Measurements from ENCODE around the gene GHRH. TPM values are rescaled to one million over a fixed set of nuclear protein-coding genes. Genes with fewer than 3 reads are reported as not detected.

The GHRH gene
- total and polyA plus RNA-seq, 2 donors (not counting 1 experiment from before 2014, with no cell fraction given), result not detected

GRCh38 chr20:37291724-37292126, 30.1 kb upstream of the GHRH start:
- peaks cover 48% of the 10 kb centered on the region for H3K4me1 Mint-ChIP-seq
- no peaks in the 10 kb centered on the region for H3K9me3 Mint-ChIP-seq (ENCODE audit: insufficient read depth)
- CTCF ChIA-PET, result interaction anchor here (1.3 kb wide), 1 partner anchor 20 kb away, joined by 3 read pairs; no protein-coding TSS in a partner anchor
- intact Hi-C loops (cut with micrococcal nuclease), result loop anchor here (5.0 to 10.0 kb wide), 2 partner anchors 56 to 743 kb away; partner anchors contain the start of genes RPRD1B, SRC and TTI1
- Histone ChIP-seq H3K9ac (ENCODE audit: low read length) (no peak overlapping the region), H2AFZ (ENCODE audit: insufficient read depth, low read depth, low read length, poor library complexity, severe bottlenecking) (no peak overlapping the region), H3K27ac (ENCODE audit: low read length in 2 of 2) (no peak overlapping the region), H3K79me2 (ENCODE audit: control insufficient read depth, insufficient read depth, low read length) (peaks cover 81% of the 10 kb centered on the region), H3K36me3 (replicated peaks in 1 of 2; ENCODE audit: control extremely low read depth in 1 of 2, control insufficient read depth in 1 of 2, extremely low read depth in 1 of 2, insufficient read depth in 2 of 2, low read length in 1 of 2) (peaks cover 8 to 26% of the 10 kb centered on the region in 2 experiments), H3K4me2 (replicated peaks; ENCODE audit: low read depth, low read length, poor library complexity, severe bottlenecking) (no peak overlapping the region), H4K20me1 (ENCODE audit: control insufficient read depth, insufficient read depth, low read length, poor library complexity, severe bottlenecking) (peaks cover 16% of the 10 kb centered on the region), H3K27me3 (replicated peaks in 1 of 4; ENCODE audit: control extremely low read depth in 1 of 4, control insufficient read depth in 3 of 4, insufficient read depth in 4 of 4, low read length in 3 of 4) (no peaks in the 10 kb centered on the region), H3K4me1 (ENCODE audit: control insufficient read depth in 2 of 2, insufficient read depth in 2 of 2, low read length in 2 of 2) (peaks cover 30 to 36% of the 10 kb centered on the region in 2 donors), H3K9me3 (ENCODE audit: control extremely low read depth in 1 of 3, control insufficient read depth in 2 of 3, insufficient read depth in 1 of 3, low read length in 2 of 3) (no peaks in the 10 kb centered on the region), H3K4me3 (ENCODE audit: control extremely low read depth in 1 of 5, extremely low read depth in 1 of 5, insufficient read depth in 1 of 5, low read depth in 2 of 5, low read length in 4 of 5) (no peak overlapping the region)
- POLR2A ChIA-PET, result no interaction called here
- no peak for ATAC-seq (ENCODE audit: low read depth)
- WGBS (ENCODE audit: insufficient coverage), result no CpG with 5 or more reads among the region's 6 CpGs
- peak overlapping the region; percentile 50 for H3K4me3 Mint-ChIP-seq
- H3K27me3 Mint-ChIP-seq, result no peaks in the 10 kb centered on the region
- TF ChIP-seq CTCF (IDR thresholded peaks at IDR 0.05), result no peak
- TF ChIP-seq EZH2 (IDR thresholded peaks at IDR 0.05; ENCODE audit: borderline replicate concordance, insufficient read depth, low read depth, low read length, poor library complexity, severe bottlenecking), result no peak
- H3K27ac Mint-ChIP-seq, result peak overlapping the region; percentile 48
- no peak for DNase-seq

GRCh38 chr20:37290158-37290810, 28.7 kb upstream of the GHRH start:
- intact Hi-C loops (cut with micrococcal nuclease), result loop anchor here (5.0 to 10.0 kb wide), 2 partner anchors 57 to 745 kb away; partner anchors contain the start of genes RPRD1B, SRC and TTI1
- no peak for ATAC-seq (ENCODE audit: low read depth)
- H3K4me3 Mint-ChIP-seq, result peak overlapping the region; percentile 98
- peak overlapping the region; percentile 81 for H2AFZ ChIP-seq (ENCODE audit: insufficient read depth, low read depth, low read length, poor library complexity, severe bottlenecking)
- 87% methylated on average over 9 of the region's 21 CpGs for WGBS (ENCODE audit: insufficient coverage)
- H3K27me3 ChIP-seq (replicated peaks in 1 of 4; ENCODE audit: control extremely low read depth in 1 of 4, control insufficient read depth in 3 of 4, insufficient read depth in 4 of 4, low read length in 3 of 4), result no peaks in the 10 kb centered on the region
- H3K36me3 ChIP-seq (replicated peaks in 1 of 2; ENCODE audit: control extremely low read depth in 1 of 2, control insufficient read depth in 1 of 2, extremely low read depth in 1 of 2, insufficient read depth in 2 of 2, low read length in 1 of 2), result peaks cover 8 to 26% of the 10 kb centered on the region in 2 experiments
- ChIA-PET CTCF (interaction anchor here (0.7 to 2.0 kb wide), 5 partner anchors 18 to 1143 kb away, joined by 3 to 7 read pairs (median 3); no protein-coding TSS in a partner anchor), POLR2A (interaction anchor here (1.5 to 2.6 kb wide), 2 partner anchors 13 to 93 kb away, joined by 5 to 8 read pairs; no protein-coding TSS in a partner anchor)
- H3K4me2 ChIP-seq (replicated peaks; ENCODE audit: low read depth, low read length, poor library complexity, severe bottlenecking), result peak overlapping the region; percentile 93
- no peaks in the 10 kb centered on the region for H3K27me3 Mint-ChIP-seq
- DNase-seq, result no peak
- peaks cover 37% of the 10 kb centered on the region for H3K4me1 Mint-ChIP-seq
- peaks cover 67% of the 10 kb centered on the region for H3K79me2 ChIP-seq (ENCODE audit: control insufficient read depth, insufficient read depth, low read length)
- H3K9me3 ChIP-seq (ENCODE audit: control extremely low read depth in 1 of 3, control insufficient read depth in 2 of 3, insufficient read depth in 1 of 3, low read length in 2 of 3), result no peaks in the 10 kb centered on the region
- H3K4me1 ChIP-seq (ENCODE audit: control insufficient read depth in 2 of 2, insufficient read depth in 2 of 2, low read length in 2 of 2), result peaks cover 19 to 29% of the 10 kb centered on the region in 2 donors
- peak overlapping the region; percentile 88 to 94 (median 89) for H3K4me3 ChIP-seq (ENCODE audit: control extremely low read depth in 1 of 5, extremely low read depth in 1 of 5, insufficient read depth in 1 of 5, low read depth in 2 of 5, low read length in 4 of 5)
- H4K20me1 ChIP-seq (ENCODE audit: control insufficient read depth, insufficient read depth, low read length, poor library complexity, severe bottlenecking), result peaks cover 16% of the 10 kb centered on the region
- no peak for TF ChIP-seq CTCF (IDR thresholded peaks at IDR 0.05)
- no peak for TF ChIP-seq EZH2 (IDR thresholded peaks at IDR 0.05; ENCODE audit: borderline replicate concordance, insufficient read depth, low read depth, low read length, poor library complexity, severe bottlenecking)
- peak overlapping the region; percentile 99 for H3K27ac Mint-ChIP-seq
- peak overlapping the region; percentile 89 to 97 for H3K27ac ChIP-seq (ENCODE audit: low read length in 2 of 2)
- no peaks in the 10 kb centered on the region for H3K9me3 Mint-ChIP-seq (ENCODE audit: insufficient read depth)
- peak overlapping the region; percentile 99 for H3K9ac ChIP-seq (ENCODE audit: low read length)
